Prostate gland (tissue), 2 donors: Measurements from ENCODE around the gene TECPR2. TPM values are rescaled to one million over a fixed set of nuclear protein-coding genes. Genes with fewer than 3 reads are reported as not detected.

Experiments
- DNase-seq: peaks from one replicate; pipeline ENCODE4 v3.0.0-alpha.2; 2019; ENCODE audit warnings: low spot score
- H3K27ac ChIP-seq, 2 donors: fragments of 200-600 bp; sonication (generic); 2 replicates each; pipeline ENCODE4 v1.5.1; 2017 to 2019
- H3K27me3 ChIP-seq: fragments of 200-600 bp; sonication (generic); replicated peaks from 2 replicates; pipeline ENCODE4 v1.5.1; 2019; ENCODE audit not compliant: insufficient read depth
- H3K36me3 ChIP-seq, 2 donors: fragments of 200-600 bp; sonication (generic); 1 replicate in 1 of 2; 2 replicates in 1 of 2; pipeline versions ENCODE4 v1.5.1 to v1.8.1; 2017 to 2019
- H3K4me1 ChIP-seq: fragments of 200-600 bp; sonication (generic); replicated peaks from 2 replicates; pipeline ENCODE4 v1.5.1; 2019
- H3K4me3 ChIP-seq, 2 donors: fragments of 200-600 bp; sonication (generic); 2 replicates each; pipeline ENCODE4 v1.5.1; 2017 to 2019
- H3K9me3 ChIP-seq: fragments of 200-600 bp; sonication (generic); 2 replicates; pipeline ENCODE4 v1.5.1; 2017
- CTCF ChIP-seq, 4 experiments: fragments of 200-600 bp in 2 of 4; fragments of 450-650 bp in 2 of 4; sonication (generic) in 2 of 4; IDR thresholded peaks; 1 replicate in 3 of 4; 2 replicates in 1 of 4; pipeline ENCODE4 v1.5.1; 2016 to 2019; ENCODE audit warnings: antibody characterized with exemption in 4 of 4, mild to moderate bottlenecking in 2 of 4, moderate library complexity in 2 of 4
- POLR2A ChIP-seq: fragments of 450-650 bp; IDR thresholded peaks from one replicate; pipeline ENCODE4 v1.6.1; 2016; ENCODE audit warnings: antibody characterized with exemption, mild to moderate bottlenecking
- POLR2AphosphoS5 ChIP-seq: sonication (generic); formaldehyde crosslinking; IDR thresholded peaks from one replicate; pipeline ENCODE4 v1.6.1; 2017; ENCODE audit warnings: antibody characterized with exemption
- WGBS: methylation state at CpG from one replicate; pipeline ENCODE4 v1.1.5; 2018; 5-methylcytosine and 5-hydroxymethylcytosine counted together
- intact Hi-C: fragments of 100-400 bp; cut with DNase I; formaldehyde crosslinking; loops from one replicate; pipeline ENCODE4 v1.14.2; 2022
- total RNA-seq, 2 donors: library from RNA; depleted of rRNA; stranded (reverse); fragments of >200 nt; gene quantifications; one replicate each; pipeline ENCODE4 v1.1.0, GENCODE V29; 2016

The TECPR2 gene
- total RNA-seq, 2 donors from 2014 or later: 12.9 to 45.0 TPM

DNA sequence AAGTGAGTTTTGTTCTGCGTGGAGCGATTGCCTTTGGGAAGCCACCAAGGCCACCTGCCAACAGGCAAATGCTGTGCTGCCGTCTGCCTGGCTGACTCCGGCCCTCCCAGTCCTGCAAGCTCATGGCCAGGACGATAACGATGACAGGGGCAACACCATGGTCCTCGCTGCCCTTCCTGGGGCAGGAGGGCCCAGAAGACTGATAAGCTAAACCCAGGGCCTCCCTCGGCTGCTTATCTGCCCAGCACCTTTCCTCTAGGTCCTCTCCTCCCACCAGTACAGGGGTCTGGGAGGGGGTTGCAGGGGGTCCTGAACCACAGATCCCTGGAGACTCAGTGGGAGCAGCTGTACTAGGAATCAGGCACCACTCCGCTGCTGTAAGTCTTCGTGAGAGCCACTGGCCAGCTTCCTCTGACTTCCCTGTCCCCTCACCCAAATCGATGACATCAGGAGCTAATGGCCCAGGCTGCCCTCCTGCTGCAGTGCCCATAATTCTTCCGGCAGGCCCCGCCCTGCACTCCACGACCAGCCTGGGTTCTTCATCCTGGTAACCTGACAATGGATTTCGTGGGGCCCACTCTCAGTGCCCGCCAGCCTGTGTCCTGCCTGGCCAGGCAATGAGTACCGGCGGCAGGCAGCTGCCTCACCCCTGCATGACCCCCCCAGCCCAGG, 141.7 kb downstream of the TECPR2 start:
- no peak overlapping the region for H3K27ac ChIP-seq
- WGBS: 74% methylated on average over 18 of the region's 18 CpGs
- no peaks in the 10 kb centered on the region for H3K27me3 ChIP-seq
- no peak for DNase-seq
- TF ChIP-seq POLR2AphosphoS5: no peak
- no peak for TF ChIP-seq CTCF (IDR thresholded peaks at IDR 0.05)
- TF ChIP-seq POLR2A: no peak
- H3K4me3 ChIP-seq: no peak overlapping the region
- H3K36me3 ChIP-seq: no peaks in the 10 kb centered on the region
- no peaks in the 10 kb centered on the region for H3K4me1 ChIP-seq
- intact Hi-C loops: no loop called here
- no peaks in the 10 kb centered on the region for H3K9me3 ChIP-seq

GRCh38 chr14:102505000-102505619, 142.4 kb downstream of the TECPR2 start:
- Histone ChIP-seq H3K27me3 (no peaks in the 10 kb centered on the region), H3K27ac (no peak overlapping the region), H3K4me1 (no peaks in the 10 kb centered on the region), H3K4me3 (no peak overlapping the region), H3K36me3 (no peaks in the 10 kb centered on the region), H3K9me3 (no peaks in the 10 kb centered on the region)
- DNase-seq: no peak
- TF ChIP-seq CTCF (IDR thresholded peaks at IDR 0.05): no peak
- intact Hi-C loops: loop anchor here (5.0 kb wide), 1 partner anchor 143 kb away; the partner anchor contains the start of genes CINP and TECPR2
- 80% methylated on average over 7 of the region's 7 CpGs for WGBS

DNA sequence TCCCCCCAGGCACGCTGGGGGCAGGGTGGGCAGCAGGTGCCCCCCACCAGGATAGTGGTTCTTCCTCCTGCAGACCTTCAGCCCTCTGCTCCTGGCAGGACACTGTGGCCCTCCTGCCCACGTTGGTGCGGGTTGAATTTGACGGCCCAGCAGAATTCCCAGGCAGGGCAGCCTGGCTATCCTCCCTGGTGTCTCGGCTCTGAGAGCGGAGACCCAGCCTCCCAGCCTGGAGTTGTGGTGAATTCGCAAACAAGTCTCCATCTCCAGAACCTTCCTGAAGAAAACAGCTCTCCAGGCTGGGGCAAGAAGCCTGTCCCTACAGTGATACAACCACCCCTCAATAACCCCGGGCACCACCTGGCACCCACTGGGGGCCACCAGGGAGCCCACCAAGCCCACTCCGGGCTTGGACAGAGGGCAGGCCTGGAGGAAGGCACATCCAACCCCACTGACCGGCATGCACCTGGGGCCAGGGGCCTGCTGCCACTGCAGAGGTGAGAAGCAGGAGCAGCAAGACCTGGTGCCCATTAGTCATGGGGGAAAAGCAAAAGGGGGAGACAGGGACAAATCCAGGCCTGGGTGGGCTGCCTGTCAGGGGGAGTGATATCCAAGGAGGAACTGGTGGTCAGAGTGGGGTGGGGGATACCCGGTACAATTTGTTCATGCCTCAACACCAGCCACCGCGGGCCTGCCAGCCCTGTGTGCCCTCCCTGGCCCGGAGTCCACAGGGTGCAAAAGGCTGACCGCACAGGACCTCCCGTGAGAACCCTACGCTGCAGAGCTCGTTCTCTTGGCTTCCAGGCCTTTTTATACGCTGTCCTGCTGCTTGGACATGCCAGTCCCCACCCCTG, 143.3 kb downstream of the TECPR2 start:
- TF ChIP-seq POLR2A (no peak), POLR2AphosphoS5 (no peak), CTCF (IDR thresholded peaks at IDR 0.05) (no peak)
- WGBS: 90% methylated on average over 19 of the region's 19 CpGs
- DNase-seq: no peak
- Histone ChIP-seq H3K27me3 (no peaks in the 10 kb centered on the region), H3K4me3 (no peak overlapping the region), H3K36me3 (no peaks in the 10 kb centered on the region), H3K27ac (no peak overlapping the region), H3K4me1 (peaks cover 1% of the 10 kb centered on the region), H3K9me3 (no peaks in the 10 kb centered on the region)
- intact Hi-C loops: loop anchor here (5.0 kb wide), 1 partner anchor 144 kb away; the partner anchor contains the start of genes CINP and TECPR2

DNA sequence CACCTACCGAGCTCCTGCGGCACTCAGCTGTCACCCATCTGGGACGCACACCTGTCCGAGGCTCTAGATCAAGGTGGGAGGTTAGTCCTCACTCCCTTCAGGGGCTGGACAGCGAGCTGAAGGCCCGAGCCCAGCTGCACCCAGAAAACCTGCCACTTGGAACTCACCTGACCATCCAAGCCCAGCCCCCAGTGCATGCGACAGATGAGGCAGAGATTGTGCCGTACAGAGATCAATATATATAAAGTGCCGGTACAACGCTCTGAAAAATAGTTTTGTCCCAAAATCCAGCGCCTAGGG, 143.8 kb downstream of the TECPR2 start:
- Histone ChIP-seq H3K4me3 (no peak overlapping the region), H3K36me3 (no peaks in the 10 kb centered on the region), H3K27me3 (no peaks in the 10 kb centered on the region), H3K4me1 (peaks cover 3% of the 10 kb centered on the region), H3K27ac (no peak overlapping the region), H3K9me3 (no peaks in the 10 kb centered on the region)
- DNase-seq: no peak
- TF ChIP-seq POLR2AphosphoS5 (no peak), POLR2A (no peak), CTCF (IDR thresholded peaks at IDR 0.05) (no peak)
- intact Hi-C loops: loop anchor here (5.0 kb wide), 1 partner anchor 144 kb away; the partner anchor contains the start of genes CINP and TECPR2
- 94% methylated on average over 11 of the region's 11 CpGs for WGBS
